IMR-90 (cell line): Measurements from ENCODE around the gene SHISA3.

Source experiments
- MAFK ChIP-seq: IDR thresholded peaks from 2 replicates; pipeline ENCODE4 v1.6.1; 2012; ENCODE audit warnings: low read depth, low read length, improper control_type of control experiment
- TF ChIP-seq, protein P1 (sequence below): conservative IDR thresholded peaks from 2 replicates; pipeline ENCODE4 v1.5.1; 2012; ENCODE audit warnings: mild to moderate bottlenecking, low read depth, low read length, improper control_type of control experiment

DNA sequence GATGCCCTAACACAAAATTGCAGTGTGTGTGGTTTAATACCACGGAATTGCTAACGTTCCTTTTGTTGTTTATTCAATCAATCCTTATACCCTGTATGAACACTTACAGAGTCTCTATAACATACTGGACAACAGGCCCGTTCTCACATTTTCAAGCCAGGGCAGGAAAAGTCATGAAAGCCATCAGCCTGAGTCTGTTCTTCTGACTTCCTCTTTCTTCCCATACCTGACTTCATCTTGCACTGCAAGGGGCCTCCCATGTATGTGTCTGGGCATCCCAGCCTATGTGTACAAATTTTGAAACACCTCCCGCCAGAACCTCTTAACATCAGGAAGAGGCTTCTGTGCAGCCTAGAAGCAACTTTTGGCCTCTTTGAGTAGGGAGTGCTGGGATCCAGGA, 4.9 kb upstream of the SHISA3 start:
- TF ChIP-seq, protein P1, sequence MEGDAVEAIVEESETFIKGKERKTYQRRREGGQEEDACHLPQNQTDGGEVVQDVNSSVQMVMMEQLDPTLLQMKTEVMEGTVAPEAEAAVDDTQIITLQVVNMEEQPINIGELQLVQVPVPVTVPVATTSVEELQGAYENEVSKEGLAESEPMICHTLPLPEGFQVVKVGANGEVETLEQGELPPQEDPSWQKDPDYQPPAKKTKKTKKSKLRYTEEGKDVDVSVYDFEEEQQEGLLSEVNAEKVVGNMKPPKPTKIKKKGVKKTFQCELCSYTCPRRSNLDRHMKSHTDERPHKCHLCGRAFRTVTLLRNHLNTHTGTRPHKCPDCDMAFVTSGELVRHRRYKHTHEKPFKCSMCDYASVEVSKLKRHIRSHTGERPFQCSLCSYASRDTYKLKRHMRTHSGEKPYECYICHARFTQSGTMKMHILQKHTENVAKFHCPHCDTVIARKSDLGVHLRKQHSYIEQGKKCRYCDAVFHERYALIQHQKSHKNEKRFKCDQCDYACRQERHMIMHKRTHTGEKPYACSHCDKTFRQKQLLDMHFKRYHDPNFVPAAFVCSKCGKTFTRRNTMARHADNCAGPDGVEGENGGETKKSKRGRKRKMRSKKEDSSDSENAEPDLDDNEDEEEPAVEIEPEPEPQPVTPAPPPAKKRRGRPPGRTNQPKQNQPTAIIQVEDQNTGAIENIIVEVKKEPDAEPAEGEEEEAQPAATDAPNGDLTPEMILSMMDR = no peak
- TF ChIP-seq MAFK = no peak
